Tibial nerve (tissue), 4 donors: ENCODE data around the gene KRT72. TPM values are rescaled to one million over a fixed set of nuclear protein-coding genes. Genes with fewer than 3 reads are reported as not detected.
A peak's percentile ranks its signal among the peaks of the same experiment; 100 is the strongest.

ENCODE experiments used
- DNase-seq, 2 donors: peaks; one replicate each; pipeline ENCODE4 v3.0.0-alpha.2; 2019; ENCODE audit warnings: low spot score in 2 of 2
- H3K27ac ChIP-seq, 4 donors: fragments of 200-600 bp; sonication (generic) in 3 of 4; one replicate each; pipeline ENCODE4 v1.5.1; 2017 to 2019; ENCODE audit warnings: mild to moderate bottlenecking in 1 of 4
- H3K27me3 ChIP-seq, 2 donors: fragments of 200-600 bp; sonication (generic) in 1 of 2; one replicate each; pipeline versions ENCODE4 v1.5.1 to v1.6.0; 2017 to 2019
- H3K36me3 ChIP-seq, 3 donors: fragments of 200-600 bp; sonication (generic); one replicate each; pipeline ENCODE4 v1.5.1; 2018 to 2019
- H3K4me1 ChIP-seq, 4 donors: fragments of 200-600 bp; sonication (generic) in 3 of 4; one replicate each; pipeline ENCODE4 v1.5.1; 2017 to 2019
- H3K4me3 ChIP-seq, 4 donors: fragments of 200-600 bp; sonication (generic) in 3 of 4; one replicate each; pipeline ENCODE4 v1.5.1; 2017 to 2019; ENCODE audit warnings: mild to moderate bottlenecking in 1 of 4, moderate library complexity in 1 of 4
- H3K9me3 ChIP-seq, 4 donors: fragments of 200-600 bp; sonication (generic) in 3 of 4; one replicate each; pipeline ENCODE4 v1.5.1; 2017 to 2019
- CTCF ChIP-seq, 5 experiments: fragments of 200-600 bp in 3 of 5; fragments of 450-650 bp in 2 of 5; sonication (generic) in 3 of 5; IDR thresholded peaks; one replicate each; pipeline ENCODE4 v1.5.1; 2016 to 2019; ENCODE audit warnings: antibody characterized with exemption in 5 of 5, mild to moderate bottlenecking in 3 of 5, moderate library complexity in 2 of 5
- EP300 ChIP-seq, 2 donors: sonication (generic); formaldehyde crosslinking; IDR thresholded peaks; one replicate each; pipeline ENCODE4 v1.6.1; 2017; ENCODE audit warnings: antibody characterized with exemption in 2 of 2, mild to moderate bottlenecking in 1 of 2
- POLR2A ChIP-seq, 2 donors: fragments of 450-650 bp; IDR thresholded peaks; one replicate each; pipeline ENCODE4 v1.6.1; 2017; ENCODE audit warnings: antibody characterized with exemption in 2 of 2, mild to moderate bottlenecking in 2 of 2, moderate library complexity in 2 of 2
- WGBS, 2 donors: methylation state at CpG; one replicate each; pipeline ENCODE4 v1.1.5; 2018; 5-methylcytosine and 5-hydroxymethylcytosine counted together
- total RNA-seq, 4 donors: library from RNA; depleted of rRNA; stranded (reverse); fragments of >200 nt; gene quantifications; one replicate each; pipeline ENCODE4 v1.1.0, GENCODE V29; 2016

Gene KRT72
- total RNA-seq, 4 donors from 2014 or later = not detected

- no peak for DNase-seq
- WGBS, 2 donors = 87 to 88% methylated on average over 9 of the region's 9 CpGs
- Histone ChIP-seq H3K4me1 (no peaks in the 10 kb centered on the region), H3K27ac (no peak overlapping the region), H3K4me3 (no peak overlapping the region), H3K36me3 (no peaks in the 10 kb centered on the region), H3K9me3 (no peaks in the 10 kb centered on the region), H3K27me3 (no peaks in the 10 kb centered on the region)
- TF ChIP-seq POLR2A (IDR thresholded peaks at IDR 0.05) (no peak), EP300 (IDR thresholded peaks at IDR 0.05) (no peak), CTCF (IDR thresholded peaks at IDR 0.05) (no peak)
Observed at GRCh38 chr12:52584156-52584682, 17.0 kb downstream of the KRT72 start.

- H3K27ac ChIP-seq = no peak overlapping the region
- WGBS, 2 donors = 15 to 21% methylated on average over 7 of the region's 7 CpGs
- TF ChIP-seq EP300 (IDR thresholded peaks at IDR 0.05) = no peak
- TF ChIP-seq POLR2A (IDR thresholded peaks at IDR 0.05) = no peak
- peak; percentile 34 to 79 (median 56) for TF ChIP-seq CTCF (IDR thresholded peaks at IDR 0.05)
- peak; percentile 27 to 78 for DNase-seq
- no peaks in the 10 kb centered on the region for H3K4me1 ChIP-seq
- H3K4me3 ChIP-seq = no peak overlapping the region
- no peaks in the 10 kb centered on the region for H3K27me3 ChIP-seq
- H3K36me3 ChIP-seq = no peaks in the 10 kb centered on the region
- no peaks in the 10 kb centered on the region for H3K9me3 ChIP-seq
Observed at GRCh38 chr12:52582971-52583456, 18.2 kb downstream of the KRT72 start.

GRCh38 chr12:52582486-52582885, 18.8 kb downstream of the KRT72 start:
- TF ChIP-seq CTCF (IDR thresholded peaks at IDR 0.05) (no peak), POLR2A (IDR thresholded peaks at IDR 0.05) (no peak), EP300 (IDR thresholded peaks at IDR 0.05) (no peak)
- Histone ChIP-seq H3K4me3 (no peak overlapping the region), H3K4me1 (no peaks in the 10 kb centered on the region), H3K27ac (no peak overlapping the region), H3K27me3 (no peaks in the 10 kb centered on the region), H3K36me3 (no peaks in the 10 kb centered on the region), H3K9me3 (no peaks in the 10 kb centered on the region)
- DNase-seq = no peak
- 78 to 80% methylated on average over 2 of the region's 2 CpGs for WGBS, 2 donors

- no peak overlapping the region for H3K27ac ChIP-seq
- no peak overlapping the region for H3K4me3 ChIP-seq
- no peaks in the 10 kb centered on the region for H3K27me3 ChIP-seq
- 67 to 74% methylated on average over 6 of the region's 6 CpGs for WGBS, 2 donors
- no peak for TF ChIP-seq EP300 (IDR thresholded peaks at IDR 0.05)
- no peak for TF ChIP-seq CTCF (IDR thresholded peaks at IDR 0.05)
- H3K4me1 ChIP-seq = no peaks in the 10 kb centered on the region
- no peaks in the 10 kb centered on the region for H3K9me3 ChIP-seq
- H3K36me3 ChIP-seq = no peaks in the 10 kb centered on the region
- no peak for DNase-seq
Observed at GRCh38 chr12:52581481-52581880, 19.8 kb downstream of the KRT72 start.

GRCh38 chr12:52581066-52581465, 20.2 kb downstream of the KRT72 start:
- H3K27ac ChIP-seq = no peak overlapping the region
- H3K36me3 ChIP-seq = no peaks in the 10 kb centered on the region
- no peaks in the 10 kb centered on the region for H3K4me1 ChIP-seq
- H3K27me3 ChIP-seq = no peaks in the 10 kb centered on the region
- H3K4me3 ChIP-seq = no peak overlapping the region
- 81 to 90% methylated on average over 6 to 7 of the region's 7 CpGs for WGBS, 2 donors
- TF ChIP-seq EP300 (IDR thresholded peaks at IDR 0.05) = no peak
- TF ChIP-seq POLR2A (IDR thresholded peaks at IDR 0.05) = no peak
- TF ChIP-seq CTCF (IDR thresholded peaks at IDR 0.05) = no peak
- no peaks in the 10 kb centered on the region for H3K9me3 ChIP-seq
- DNase-seq = no peak
